ENCODE results near the gene STIMATE. TPM values are rescaled to one million over a fixed set of nuclear protein-coding genes. Genes with fewer than 3 reads are reported as not detected.

STIMATE gene
- total RNA-seq, 1 donor from 2014 or later = 10.2 TPM

GRCh38 chr3:52833202-52833601, 64.1 kb downstream of the STIMATE start:
- no peak overlapping the region for H3K4me2 ChIP-seq
- no peaks in the 10 kb centered on the region for H3K36me3 ChIP-seq
- TF ChIP-seq CTCF (IDR thresholded peaks at IDR 0.05) (no peak), EZH2phosphoT487 (IDR thresholded peaks at IDR 0.05) (no peak), EZH2 (IDR thresholded peaks at IDR 0.05) (no peak)
- peaks cover 5% of the 10 kb centered on the region for H3K27me3 Mint-ChIP-seq (ENCODE audit: insufficient read depth, low read depth)
- H2AFZ ChIP-seq (replicated peaks) = no peak overlapping the region
- peaks cover 10% of the 10 kb centered on the region for H3F3A ChIP-seq (ENCODE audit: low read depth)
- no peaks in the 10 kb centered on the region for H3K9me3 ChIP-seq (ENCODE audit: low read depth)
- no peak overlapping the region for H3K4me3 ChIP-seq
- H3K27ac Mint-ChIP-seq = no peak overlapping the region
- H4K20me1 ChIP-seq (ENCODE audit: low read depth) = no peaks in the 10 kb centered on the region
- H3K4me3 Mint-ChIP-seq = no peak overlapping the region
- peaks cover 6% of the 10 kb centered on the region for H3K36me3 Mint-ChIP-seq
- peaks cover 28% of the 10 kb centered on the region for H3K4me1 Mint-ChIP-seq
- H3K9me3 Mint-ChIP-seq = no peaks in the 10 kb centered on the region
- H3K27me3 ChIP-seq = no peaks in the 10 kb centered on the region
- peaks cover 28% of the 10 kb centered on the region for H3K4me1 ChIP-seq
- H3K9ac ChIP-seq = no peak overlapping the region
- no peaks in the 10 kb centered on the region for H3K79me2 ChIP-seq (ENCODE audit: low read depth)
- H3K27ac ChIP-seq = no peak overlapping the region
- DNase-seq (ENCODE audit: low spot score) = no peak

GRCh38 chr3:52831500-52832301, 65.6 kb downstream of the STIMATE start:
- H3K36me3 ChIP-seq = no peaks in the 10 kb centered on the region
- Mint-ChIP-seq H3K9me3 (no peaks in the 10 kb centered on the region), H3K4me3 (no peak overlapping the region), H3K27ac (no peak overlapping the region), H3K27me3 (ENCODE audit: insufficient read depth, low read depth) (peaks cover 9% of the 10 kb centered on the region), H3K4me1 (peaks cover 27% of the 10 kb centered on the region), H3K36me3 (peaks cover 2% of the 10 kb centered on the region)
- no peaks in the 10 kb centered on the region for H4K20me1 ChIP-seq (ENCODE audit: low read depth)
- DNase-seq (ENCODE audit: low spot score) = no peak
- H2AFZ ChIP-seq (replicated peaks) = no peak overlapping the region
- no peak overlapping the region for H3K27ac ChIP-seq
- H3K4me3 ChIP-seq = no peak overlapping the region
- TF ChIP-seq EZH2phosphoT487 (IDR thresholded peaks at IDR 0.05) (no peak), CTCF (IDR thresholded peaks at IDR 0.05) (no peak), EZH2 (IDR thresholded peaks at IDR 0.05) (no peak)
- H3K4me1 ChIP-seq = peaks cover 28% of the 10 kb centered on the region
- no peaks in the 10 kb centered on the region for H3K27me3 ChIP-seq
- H3K9me3 ChIP-seq (ENCODE audit: low read depth) = no peaks in the 10 kb centered on the region
- no peak overlapping the region for H3K4me2 ChIP-seq
- no peaks in the 10 kb centered on the region for H3K79me2 ChIP-seq (ENCODE audit: low read depth)
- H3F3A ChIP-seq (ENCODE audit: low read depth) = peaks cover 10% of the 10 kb centered on the region
- no peak overlapping the region for H3K9ac ChIP-seq

- no peaks in the 10 kb centered on the region for H3K27me3 ChIP-seq
- DNase-seq (ENCODE audit: low spot score) = no peak
- no peak for TF ChIP-seq EZH2 (IDR thresholded peaks at IDR 0.05)
- no peak for TF ChIP-seq CTCF (IDR thresholded peaks at IDR 0.05)
- no peak for TF ChIP-seq EZH2phosphoT487 (IDR thresholded peaks at IDR 0.05)
- peaks cover 13% of the 10 kb centered on the region for H3K27me3 Mint-ChIP-seq (ENCODE audit: insufficient read depth, low read depth)
- H3K9me3 Mint-ChIP-seq = no peaks in the 10 kb centered on the region
- H3K4me2 ChIP-seq = no peak within 1 kb of the TSS
- peaks cover 26% of the 10 kb centered on the region for H3K4me1 ChIP-seq
- H3K4me3 Mint-ChIP-seq = no peak within 1 kb of the TSS
- peaks cover 2% of the 10 kb centered on the region for H3K36me3 Mint-ChIP-seq
- H3K9ac ChIP-seq = no peak within 1 kb of the TSS
- H4K20me1 ChIP-seq (ENCODE audit: low read depth) = no peaks in the 10 kb centered on the region
- no peak within 1 kb of the TSS for H3K27ac Mint-ChIP-seq
- peaks cover 10% of the 10 kb centered on the region for H3F3A ChIP-seq (ENCODE audit: low read depth)
- no peak within 1 kb of the TSS for H3K4me3 ChIP-seq
- no peaks in the 10 kb centered on the region for H3K36me3 ChIP-seq
- no peak within 1 kb of the TSS for H3K27ac ChIP-seq
- H3K79me2 ChIP-seq (ENCODE audit: low read depth) = no peaks in the 10 kb centered on the region
- H3K4me1 Mint-ChIP-seq = peaks cover 20% of the 10 kb centered on the region
- no peaks in the 10 kb centered on the region for H3K9me3 ChIP-seq (ENCODE audit: low read depth)
- H2AFZ ChIP-seq (replicated peaks) = no peak within 1 kb of the TSS
Observed at GRCh38 chr3:52830535-52831258, 66.7 kb downstream of the STIMATE start, which contains the start of gene ITIH4. Gene ITIH4, minus strand, starts transcription at chr3:52830672. Its CDS starts 30 bp downstream, at chr3:52830642.

Measured in neural progenitor cell (in vitro differentiated cells).